HepG2 (cell line): ENCODE data around the gene ALDH18A1. TPM values are rescaled to one million over a fixed set of nuclear protein-coding genes. Genes with fewer than 3 reads are reported as not detected.

Experiments
- HIC2 ChIP-seq: sonication (generic); formaldehyde crosslinking; IDR thresholded peaks from 2 replicates; pipeline ENCODE4 v1.9.0; 2022; ENCODE audit warnings: low read depth, missing genetic modification reagents
- NFRKB ChIP-seq: fragments of 450-650 bp; IDR thresholded peaks from 2 replicates; pipeline ENCODE4 v1.6.1; 2017
- XBP1 ChIP-seq: sonication (generic); formaldehyde crosslinking; IDR thresholded peaks from 2 replicates; pipeline ENCODE4 v1.5.0; 2020; ENCODE audit warnings: missing genetic modification reagents
- ZBTB14 ChIP-seq: sonication (generic); formaldehyde crosslinking; IDR thresholded peaks from 2 replicates; pipeline ENCODE4 v1.4.0; 2020; ENCODE audit warnings: missing genetic modification reagents
- ZBTB7B ChIP-seq: sonication (generic); formaldehyde crosslinking; IDR thresholded peaks from 2 replicates; pipeline ENCODE4 v1.4.0; 2020; ENCODE audit warnings: missing genetic modification reagents
- ZMAT5 ChIP-seq: sonication (generic); formaldehyde crosslinking; IDR thresholded peaks from 2 replicates; pipeline ENCODE4 v1.5.0; 2020; ENCODE audit warnings: mild to moderate bottlenecking, low read depth, missing genetic modification reagents, borderline replicate concordance
- ZNF562 ChIP-seq: sonication (generic); formaldehyde crosslinking; IDR thresholded peaks from 2 replicates; pipeline ENCODE4 v1.8.0; 2022; ENCODE audit warnings: missing genetic modification reagents, borderline replicate concordance
- ZNF784 ChIP-seq: sonication (generic); formaldehyde crosslinking; IDR thresholded peaks from 2 replicates; pipeline ENCODE4 v1.5.1; 2020; ENCODE audit warnings: missing genetic modification reagents, mild to moderate bottlenecking, borderline replicate concordance
- polyA plus RNA-seq, 8 experiments: library from polyadenylated mRNA; depleted of rRNA in 3 of 8; stranded (reverse) in 7 of 8; unstranded in 1 of 8; fragments of >200 nt; fragmentation: Illumina TruSeq in 4 of 8; extraction: Trizol in 4 of 8; gene quantifications; 2 replicates each; pipeline versions ENCODE4 v1.2.1 to v1.2.3, GENCODE V29; 2011 to 2016; ENCODE audit warnings: low read depth in 4 of 8, missing spikeins in 1 of 8, mixed read lengths in 1 of 8; ENCODE audit not compliant: insufficient read depth in 1 of 8
- total RNA-seq, 5 experiments: library from RNA; depleted of rRNA; stranded (reverse); fragments of >200 nt; fragmentation: Illumina TruSeq; extraction: Trizol; gene quantifications; 2 replicates each; pipeline ENCODE4 v1.2.3, GENCODE V29; 2016; ENCODE audit warnings: low read depth in 1 of 5
- TF ChIP-seq, protein P1 (sequence below): sonication (generic); formaldehyde crosslinking; IDR thresholded peaks from 2 replicates; pipeline ENCODE4 v1.8.0; 2022; ENCODE audit warnings: low read depth, missing genetic modification reagents
- TF ChIP-seq, protein P2 (sequence below): sonication (generic); formaldehyde crosslinking; IDR thresholded peaks from 2 replicates; pipeline ENCODE4 v1.8.1; 2022; ENCODE audit warnings: mild to moderate bottlenecking, missing genetic modification reagents
- TF ChIP-seq, protein P3 (sequence below): sonication (generic); formaldehyde crosslinking; IDR thresholded peaks from 2 replicates; pipeline ENCODE4 v1.8.0; 2022; ENCODE audit warnings: missing genetic modification reagents, mild to moderate bottlenecking, moderate library complexity, borderline replicate concordance
- TF ChIP-seq, protein P4 (sequence below): sonication (generic); formaldehyde crosslinking; IDR thresholded peaks from 2 replicates; pipeline ENCODE4 v1.4.0; 2020; ENCODE audit warnings: missing genetic modification reagents, borderline replicate concordance

Gene ALDH18A1
- total and polyA plus RNA-seq, 2 of the 13 experiments (the other 11 are each of a cell fraction or from before 2014, with no cell fraction given): 180 to 263 TPM

DNA sequence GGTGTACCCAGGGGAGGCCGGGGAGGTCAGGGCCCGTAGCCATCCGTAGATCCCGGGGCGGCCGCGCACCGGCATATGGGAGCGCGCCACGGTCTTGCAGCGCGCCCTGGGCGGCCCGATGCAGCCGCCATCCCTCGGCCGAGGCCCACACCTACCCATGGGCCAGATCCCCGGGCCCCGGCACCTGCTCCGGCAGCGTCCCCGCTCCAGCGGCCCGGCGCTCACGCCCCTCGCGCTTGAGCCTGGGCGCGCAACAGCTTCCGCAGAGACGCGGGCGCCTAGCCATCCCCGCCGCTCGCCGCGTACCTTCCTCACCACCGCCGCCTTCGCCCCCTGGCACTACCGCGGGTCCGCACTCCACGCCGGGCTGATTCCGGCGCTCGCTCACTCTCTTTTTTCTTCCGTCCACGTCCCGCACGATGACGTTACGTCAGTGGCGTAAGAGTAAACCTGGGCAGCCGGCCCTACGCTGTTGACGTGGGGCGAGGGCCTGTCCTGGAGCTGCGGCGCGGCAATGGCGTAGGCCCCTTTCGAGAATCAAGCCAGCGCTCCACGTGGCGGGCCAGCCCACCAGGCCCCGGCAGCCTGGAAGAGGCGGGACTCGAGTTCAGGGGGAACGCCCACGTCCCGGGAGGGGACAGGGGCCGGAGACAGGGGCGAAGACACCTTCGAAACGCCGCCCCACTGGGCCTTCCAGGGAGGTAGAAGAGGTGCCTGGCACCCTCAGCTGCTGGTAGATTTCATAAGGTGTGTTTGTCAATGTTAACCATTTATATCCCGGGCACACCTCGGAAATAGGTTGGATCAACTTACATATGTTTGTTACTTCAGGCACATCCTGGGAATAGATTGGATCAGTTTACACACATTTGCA is at the start of gene ALDH18A1 (continued):
- TF ChIP-seq ZNF562 (no peak), NFRKB (no peak), ZMAT5 (CRISPR knock-in tag) (no peak), ZNF784 (CRISPR knock-in tag) (peak; percentile 38; the same call in 1 of the 2 replicates), XBP1 (CRISPR knock-in tag) (peak; percentile 73; the same call in 1 of the 2 replicates), ZBTB14 (CRISPR knock-in tag) (no peak), HIC2 (no peak), ZBTB7B (CRISPR knock-in tag) (peak; percentile 83)
- TF ChIP-seq, protein P1, sequence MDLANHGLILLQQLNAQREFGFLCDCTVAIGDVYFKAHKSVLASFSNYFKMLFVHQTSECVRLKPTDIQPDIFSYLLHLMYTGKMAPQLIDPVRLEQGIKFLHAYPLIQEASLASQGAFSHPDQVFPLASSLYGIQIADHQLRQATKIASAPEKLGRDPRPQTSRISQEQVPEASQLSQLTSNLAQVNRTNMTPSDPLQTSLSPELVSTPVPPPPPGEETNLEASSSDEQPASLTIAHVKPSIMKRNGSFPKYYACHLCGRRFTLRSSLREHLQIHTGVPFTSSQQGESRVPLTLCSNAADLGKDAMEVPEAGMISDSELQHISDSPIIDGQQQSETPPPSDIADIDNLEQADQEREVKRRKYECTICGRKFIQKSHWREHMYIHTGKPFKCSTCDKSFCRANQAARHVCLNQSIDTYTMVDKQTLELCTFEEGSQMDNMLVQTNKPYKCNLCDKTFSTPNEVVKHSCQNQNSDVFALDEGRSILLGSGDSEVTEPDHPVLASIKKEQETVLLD (CRISPR knock-in tag): peak; percentile 35; the same call in 1 of the 2 replicates
- TF ChIP-seq, protein P2, sequence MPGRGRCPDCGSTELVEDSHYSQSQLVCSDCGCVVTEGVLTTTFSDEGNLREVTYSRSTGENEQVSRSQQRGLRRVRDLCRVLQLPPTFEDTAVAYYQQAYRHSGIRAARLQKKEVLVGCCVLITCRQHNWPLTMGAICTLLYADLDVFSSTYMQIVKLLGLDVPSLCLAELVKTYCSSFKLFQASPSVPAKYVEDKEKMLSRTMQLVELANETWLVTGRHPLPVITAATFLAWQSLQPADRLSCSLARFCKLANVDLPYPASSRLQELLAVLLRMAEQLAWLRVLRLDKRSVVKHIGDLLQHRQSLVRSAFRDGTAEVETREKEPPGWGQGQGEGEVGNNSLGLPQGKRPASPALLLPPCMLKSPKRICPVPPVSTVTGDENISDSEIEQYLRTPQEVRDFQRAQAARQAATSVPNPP: 0 out of 2 replicates have a peak, but pooled peaks have one; percentile 19
- TF ChIP-seq, protein P3, sequence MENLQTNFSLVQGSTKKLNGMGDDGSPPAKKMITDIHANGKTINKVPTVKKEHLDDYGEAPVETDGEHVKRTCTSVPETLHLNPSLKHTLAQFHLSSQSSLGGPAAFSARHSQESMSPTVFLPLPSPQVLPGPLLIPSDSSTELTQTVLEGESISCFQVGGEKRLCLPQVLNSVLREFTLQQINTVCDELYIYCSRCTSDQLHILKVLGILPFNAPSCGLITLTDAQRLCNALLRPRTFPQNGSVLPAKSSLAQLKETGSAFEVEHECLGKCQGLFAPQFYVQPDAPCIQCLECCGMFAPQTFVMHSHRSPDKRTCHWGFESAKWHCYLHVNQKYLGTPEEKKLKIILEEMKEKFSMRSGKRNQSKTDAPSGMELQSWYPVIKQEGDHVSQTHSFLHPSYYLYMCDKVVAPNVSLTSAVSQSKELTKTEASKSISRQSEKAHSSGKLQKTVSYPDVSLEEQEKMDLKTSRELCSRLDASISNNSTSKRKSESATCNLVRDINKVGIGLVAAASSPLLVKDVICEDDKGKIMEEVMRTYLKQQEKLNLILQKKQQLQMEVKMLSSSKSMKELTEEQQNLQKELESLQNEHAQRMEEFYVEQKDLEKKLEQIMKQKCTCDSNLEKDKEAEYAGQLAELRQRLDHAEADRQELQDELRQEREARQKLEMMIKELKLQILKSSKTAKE (CRISPR knock-in tag): no peak
- TF ChIP-seq, protein P4, sequence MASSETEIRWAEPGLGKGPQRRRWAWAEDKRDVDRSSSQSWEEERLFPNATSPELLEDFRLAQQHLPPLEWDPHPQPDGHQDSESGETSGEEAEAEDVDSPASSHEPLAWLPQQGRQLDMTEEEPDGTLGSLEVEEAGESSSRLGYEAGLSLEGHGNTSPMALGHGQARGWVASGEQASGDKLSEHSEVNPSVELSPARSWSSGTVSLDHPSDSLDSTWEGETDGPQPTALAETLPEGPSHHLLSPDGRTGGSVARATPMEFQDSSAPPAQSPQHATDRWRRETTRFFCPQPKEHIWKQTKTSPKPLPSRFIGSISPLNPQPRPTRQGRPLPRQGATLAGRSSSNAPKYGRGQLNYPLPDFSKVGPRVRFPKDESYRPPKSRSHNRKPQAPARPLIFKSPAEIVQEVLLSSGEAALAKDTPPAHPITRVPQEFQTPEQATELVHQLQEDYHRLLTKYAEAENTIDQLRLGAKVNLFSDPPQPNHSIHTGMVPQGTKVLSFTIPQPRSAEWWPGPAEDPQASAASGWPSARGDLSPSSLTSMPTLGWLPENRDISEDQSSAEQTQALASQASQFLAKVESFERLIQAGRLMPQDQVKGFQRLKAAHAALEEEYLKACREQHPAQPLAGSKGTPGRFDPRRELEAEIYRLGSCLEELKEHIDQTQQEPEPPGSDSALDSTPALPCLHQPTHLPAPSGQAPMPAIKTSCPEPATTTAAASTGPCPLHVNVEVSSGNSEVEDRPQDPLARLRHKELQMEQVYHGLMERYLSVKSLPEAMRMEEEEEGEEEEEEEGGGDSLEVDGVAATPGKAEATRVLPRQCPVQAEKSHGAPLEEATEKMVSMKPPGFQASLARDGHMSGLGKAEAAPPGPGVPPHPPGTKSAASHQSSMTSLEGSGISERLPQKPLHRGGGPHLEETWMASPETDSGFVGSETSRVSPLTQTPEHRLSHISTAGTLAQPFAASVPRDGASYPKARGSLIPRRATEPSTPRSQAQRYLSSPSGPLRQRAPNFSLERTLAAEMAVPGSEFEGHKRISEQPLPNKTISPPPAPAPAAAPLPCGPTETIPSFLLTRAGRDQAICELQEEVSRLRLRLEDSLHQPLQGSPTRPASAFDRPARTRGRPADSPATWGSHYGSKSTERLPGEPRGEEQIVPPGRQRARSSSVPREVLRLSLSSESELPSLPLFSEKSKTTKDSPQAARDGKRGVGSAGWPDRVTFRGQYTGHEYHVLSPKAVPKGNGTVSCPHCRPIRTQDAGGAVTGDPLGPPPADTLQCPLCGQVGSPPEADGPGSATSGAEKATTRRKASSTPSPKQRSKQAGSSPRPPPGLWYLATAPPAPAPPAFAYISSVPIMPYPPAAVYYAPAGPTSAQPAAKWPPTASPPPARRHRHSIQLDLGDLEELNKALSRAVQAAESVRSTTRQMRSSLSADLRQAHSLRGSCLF (CRISPR knock-in tag): no peak
